ENCODE data around the gene F2.
"Not testable (repeated sequence)": the region's sequence is repeated elsewhere in the genome, so short reads cannot be mapped to it uniquely, and the experiment has no call there.

Gene F2

DNA sequence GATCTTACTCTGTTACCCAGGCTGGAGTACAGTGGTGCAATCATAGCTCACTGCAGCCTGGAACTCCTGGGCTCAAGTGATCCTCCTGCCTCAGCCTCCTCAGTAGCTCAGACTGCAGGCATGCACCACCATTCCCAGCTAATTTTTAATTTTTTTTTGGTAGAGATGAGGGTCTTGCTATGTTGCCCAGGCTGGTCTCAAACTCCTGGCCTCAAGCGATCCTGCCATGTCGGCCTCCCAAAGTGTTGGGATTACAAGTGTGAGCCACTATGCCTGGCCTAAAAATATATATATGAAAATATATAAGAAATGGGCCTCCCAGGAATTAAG is 1.2 kb upstream of the F2 start:
- DNase-seq (ENCODE audit: low read depth in 2 of 2): not testable (repeated sequence)

- DNase-seq (ENCODE audit: low read depth in 2 of 2): no peak
Measured at GRCh38 chr11:46718155-46719019, 626 bp upstream of the F2 start.

GRCh38 chr11:46719543-46720218 is 668 bp downstream of the F2 start:
- DNase-seq (ENCODE audit: low read depth in 2 of 2): no peak

DNA sequence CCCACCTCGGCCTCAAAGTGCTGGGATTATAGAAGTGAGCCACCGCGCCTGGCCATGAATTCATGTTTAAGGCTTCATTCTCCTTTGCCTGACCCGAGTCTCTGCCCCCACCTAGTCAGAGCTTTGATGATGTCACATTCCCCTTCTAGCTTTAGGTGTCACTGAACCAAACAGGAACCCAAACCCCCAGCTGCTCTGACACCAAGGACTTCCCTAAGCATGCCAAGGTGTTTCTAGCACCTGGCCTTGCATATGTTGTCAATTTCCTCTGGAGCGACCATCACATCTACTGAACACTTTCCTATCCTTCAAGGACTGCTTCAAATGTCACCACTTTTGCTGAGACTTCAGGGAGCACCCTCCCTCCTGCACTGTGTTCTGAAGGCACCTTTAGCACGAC is 2.3 kb downstream of the F2 start:
- DNase-seq (ENCODE audit: low read depth in 2 of 2): no peak

- no peak for DNase-seq (ENCODE audit: low read depth in 2 of 2)
Measured at GRCh38 chr11:46722566-46723358, 3.7 kb downstream of the F2 start.

GRCh38 chr11:46723359-46723680 is 4.3 kb downstream of the F2 start:
- DNase-seq (ENCODE audit: low read depth in 2 of 2): no peak

- DNase-seq (ENCODE audit: low read depth in 2 of 2): no peak
Measured at GRCh38 chr11:46724088-46724487, 5.1 kb downstream of the F2 start.

DNA sequence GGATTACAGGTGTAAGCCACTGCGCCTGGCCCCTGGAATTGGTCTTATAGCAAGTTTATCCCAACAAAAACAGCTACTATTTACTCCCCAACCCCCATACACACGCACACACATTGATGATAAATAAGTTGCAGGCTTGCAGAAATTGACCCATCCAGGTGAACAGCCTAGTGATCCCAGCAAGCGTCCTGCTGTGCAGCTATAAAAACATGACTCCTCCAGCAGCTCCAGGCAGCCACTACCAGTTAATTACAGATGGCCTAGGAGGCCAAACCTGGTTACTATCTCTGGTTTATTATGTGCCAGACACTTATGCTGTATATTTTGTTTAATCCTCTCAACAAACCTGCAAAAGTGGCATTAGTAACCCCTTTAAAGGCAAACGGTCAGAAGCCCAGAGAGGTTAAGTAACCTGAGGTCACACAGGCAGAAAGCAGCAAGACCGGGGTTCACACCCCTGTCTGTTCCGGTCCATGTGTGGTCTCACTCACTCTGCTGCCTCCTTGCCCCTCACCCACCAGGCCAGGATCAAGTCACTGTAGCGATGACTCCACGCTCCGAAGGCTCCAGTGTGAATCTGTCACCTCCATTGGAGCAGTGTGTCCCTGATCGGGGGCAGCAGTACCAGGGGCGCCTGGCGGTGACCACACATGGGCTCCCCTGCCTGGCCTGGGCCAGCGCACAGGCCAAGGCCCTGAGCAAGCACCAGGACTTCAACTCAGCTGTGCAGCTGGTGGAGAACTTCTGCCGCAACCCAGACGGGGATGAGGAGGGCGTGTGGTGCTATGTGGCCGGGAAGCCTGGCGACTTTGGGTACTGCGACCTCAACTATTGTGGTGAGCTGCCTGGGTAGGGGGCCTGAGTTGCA is 6.6 kb downstream of the F2 start:
- no peak for DNase-seq (ENCODE audit: low read depth in 2 of 2)

GRCh38 chr11:46726206-46726862 is 7.3 kb downstream of the F2 start:
- DNase-seq (ENCODE audit: low read depth in 2 of 2): no peak

- no peak for DNase-seq (ENCODE audit: low read depth in 2 of 2)
Measured at GRCh38 chr11:46727952-46728658, 9.1 kb downstream of the F2 start.

- DNase-seq (ENCODE audit: low read depth in 2 of 2): no peak
Measured at GRCh38 chr11:46728659-46729040, 9.6 kb downstream of the F2 start.

GRCh38 chr11:46729110-46730027 is 10.4 kb downstream of the F2 start:
- DNase-seq (ENCODE audit: low read depth in 2 of 2): no peak

- no peak for DNase-seq (ENCODE audit: low read depth in 2 of 2)
Measured at GRCh38 chr11:46731545-46731944, 12.5 kb downstream of the F2 start.

DNA sequence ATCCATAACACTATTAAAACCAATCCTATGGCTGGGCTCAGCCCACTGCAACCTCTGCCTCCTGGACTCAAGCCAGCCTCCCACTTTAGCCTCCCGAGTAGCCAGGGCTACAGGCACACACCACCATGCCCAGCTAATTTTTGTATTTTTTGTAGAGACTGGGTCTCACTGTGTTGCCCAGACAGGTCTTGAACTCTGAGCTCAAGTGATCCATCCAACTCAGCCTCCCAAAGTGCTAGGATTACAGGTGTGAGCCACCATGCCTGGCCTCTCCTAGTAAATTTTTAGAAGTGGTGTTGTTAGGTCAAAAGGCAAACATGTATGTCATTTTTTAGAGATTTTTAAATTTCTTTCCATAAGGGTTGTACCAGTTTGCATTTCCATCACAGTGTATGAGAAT is 14.2 kb downstream of the F2 start:
- DNase-seq (ENCODE audit: low read depth in 2 of 2): no peak

DNA sequence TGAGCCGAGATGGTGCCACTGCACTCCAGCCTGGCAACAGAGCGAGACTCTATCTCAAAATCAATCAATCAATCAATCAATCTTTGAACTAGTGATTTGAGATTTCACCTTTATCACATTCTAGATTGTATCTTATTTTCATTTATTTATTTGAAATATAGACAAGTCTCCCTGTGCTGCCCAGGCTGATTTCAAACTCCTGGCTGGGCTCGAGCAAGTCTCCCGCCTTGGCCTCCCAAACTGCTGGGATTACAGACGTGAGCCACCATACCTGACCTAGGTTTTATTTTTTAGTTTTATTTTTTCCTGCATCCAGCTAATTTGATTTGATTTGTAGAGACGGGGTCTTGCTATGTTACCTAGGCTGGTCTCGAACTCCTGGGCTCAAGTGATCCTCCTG is 17.1 kb downstream of the F2 start:
- DNase-seq (ENCODE audit: low read depth in 2 of 2): no peak

DNA sequence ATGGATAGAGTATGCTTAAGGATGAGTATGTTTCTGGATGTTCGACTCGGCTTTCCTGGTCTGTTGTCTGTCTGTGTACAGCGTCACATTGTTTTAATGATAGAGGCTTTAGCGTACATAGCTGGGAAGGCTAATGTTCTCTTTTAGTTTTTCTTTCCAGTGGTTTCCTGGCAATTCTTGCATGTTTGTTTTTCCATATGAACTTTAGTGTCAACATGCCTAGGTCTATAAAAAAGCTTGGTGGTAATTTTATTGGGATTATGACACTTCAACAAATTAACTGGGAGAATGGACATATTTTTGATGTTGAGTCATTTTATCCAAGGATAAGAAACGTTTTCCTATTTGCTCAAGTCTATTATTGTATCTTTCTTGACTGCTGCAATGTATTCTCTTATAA is 17.6 kb downstream of the F2 start:
- no peak for DNase-seq (ENCODE audit: low read depth in 2 of 2)

- no peak for DNase-seq (ENCODE audit: low read depth in 2 of 2)
Measured at GRCh38 chr11:46737699-46738098, 18.7 kb downstream of the F2 start.

- no peak for DNase-seq (ENCODE audit: low read depth in 2 of 2)
Measured at GRCh38 chr11:46738887-46739286, 19.9 kb downstream of the F2 start.

- no peak for DNase-seq (ENCODE audit: low read depth in 2 of 2)
Measured at GRCh38 chr11:46741600-46742484, 22.8 kb downstream of the F2 start.

All from stimulated activated CD4-positive, alpha-beta T cell treated with anti-CD3 and anti-CD28 coated beads, Interleukin-1b, Interleukin-23, amount 100 ng/mL, for 1 hour (primary cell).